GM12864 (cell line): ENCODE results near the gene MAD1L1.

Experiments
- DNase-seq: peaks from one replicate; pipeline ENCODE4 v3.0.0-alpha.2; 2011; ENCODE audit warnings: low read depth
- H3K4me3 ChIP-seq: 2 replicates; pipeline ENCODE4 v1.5.1; 2011; ENCODE audit warnings: mild to moderate bottlenecking, low read depth, low read length, control low read depth
- CTCF ChIP-seq: IDR thresholded peaks from 2 replicates; pipeline ENCODE4 v1.5.1; 2011; ENCODE audit warnings: low read depth, mild to moderate bottlenecking, moderate library complexity, low read length, control low read depth, inconsistent platforms; ENCODE audit errors: missing control alignments

Gene MAD1L1

GRCh38 chr7:2217206-2217605, 15.5 kb downstream of the MAD1L1 start:
- TF ChIP-seq CTCF, result no peak

DNA sequence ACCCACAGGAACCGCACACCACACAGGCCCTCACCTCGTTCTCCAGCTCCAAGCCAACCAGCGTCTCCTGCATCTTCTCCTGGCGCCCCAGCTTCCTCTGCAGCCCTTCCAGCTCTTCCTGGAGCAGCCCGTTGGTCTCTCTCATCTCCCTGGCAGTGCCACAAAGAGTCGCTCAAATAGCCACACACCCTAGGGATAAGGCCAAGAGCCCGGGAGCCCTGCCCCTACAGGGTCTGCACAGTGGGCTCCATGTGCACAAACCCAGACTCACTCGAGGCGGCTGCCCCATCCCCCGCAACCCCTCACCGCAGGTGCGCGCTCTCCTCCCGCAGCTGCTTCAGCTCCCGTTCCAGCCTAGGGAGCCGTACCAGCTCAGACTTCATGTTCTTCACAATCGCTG, 16.9 kb downstream of the MAD1L1 start:
- no peak for DNase-seq
- no peak for TF ChIP-seq CTCF
- no peak overlapping the region for H3K4me3 ChIP-seq

More at GRCh38 chr7:2217206-2217605, 15.5 kb downstream of the MAD1L1 start:
- DNase-seq, result no peak
- H3K4me3 ChIP-seq, result no peak overlapping the region

DNA sequence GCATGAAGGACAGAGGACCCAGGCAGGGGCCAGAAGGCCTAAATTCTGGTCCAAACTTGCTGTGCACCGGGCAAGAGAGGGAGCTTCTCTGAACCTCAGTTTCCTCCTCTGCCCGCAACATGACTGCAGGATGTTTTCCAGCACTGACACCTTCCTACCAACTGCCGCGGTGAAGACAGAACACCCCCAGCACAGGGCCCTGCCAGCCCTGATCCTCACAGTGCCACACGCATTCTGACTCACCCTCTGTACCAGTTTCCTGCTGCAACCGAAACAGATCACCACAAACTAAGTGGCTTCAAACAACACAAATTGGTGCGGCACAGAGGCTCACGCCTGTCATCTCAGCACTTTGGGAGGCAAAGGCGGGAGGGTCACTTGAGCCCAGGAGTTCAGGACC, 18.1 kb downstream of the MAD1L1 start:
- no peak for TF ChIP-seq CTCF
- H3K4me3 ChIP-seq, result no peak overlapping the region
- no peak for DNase-seq

DNA sequence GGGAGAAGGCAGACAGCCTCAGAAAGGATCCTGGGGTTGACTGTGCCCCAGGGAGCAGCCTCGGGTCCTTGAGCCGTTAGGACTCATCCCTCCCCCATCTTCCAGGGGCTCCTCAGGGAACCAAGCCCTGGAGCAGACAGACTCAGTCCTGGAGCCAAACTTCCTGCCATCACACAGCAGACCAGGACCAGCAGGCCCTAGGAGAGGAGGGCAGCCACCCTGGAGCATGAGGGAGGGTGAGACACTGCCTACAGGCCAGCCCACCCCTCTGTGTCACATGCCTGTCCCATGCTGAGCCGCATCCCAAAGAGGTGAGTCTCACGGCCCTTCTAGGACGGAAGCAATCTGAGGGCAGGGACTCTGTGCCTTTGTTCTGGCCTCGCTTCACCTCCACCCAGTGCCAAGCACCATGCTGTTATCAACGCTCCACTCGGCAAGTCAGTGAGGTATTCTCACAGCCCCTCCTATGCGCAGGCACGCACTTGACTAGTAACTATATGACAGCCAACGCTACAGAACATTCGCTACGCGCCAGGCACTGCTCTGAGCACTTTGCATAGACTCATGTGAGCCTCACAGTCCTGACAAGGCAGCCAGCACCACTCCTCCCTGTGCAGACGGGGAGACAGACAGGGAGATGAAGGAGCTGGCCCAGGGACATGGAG, 19.1 kb downstream of the MAD1L1 start:
- no peak for TF ChIP-seq CTCF
- DNase-seq, result no peak
- no peak overlapping the region for H3K4me3 ChIP-seq

GRCh38 chr7:2212906-2213305, 19.8 kb downstream of the MAD1L1 start:
- no peak for DNase-seq
- H3K4me3 ChIP-seq, result no peak overlapping the region
- TF ChIP-seq CTCF, result no peak

DNA sequence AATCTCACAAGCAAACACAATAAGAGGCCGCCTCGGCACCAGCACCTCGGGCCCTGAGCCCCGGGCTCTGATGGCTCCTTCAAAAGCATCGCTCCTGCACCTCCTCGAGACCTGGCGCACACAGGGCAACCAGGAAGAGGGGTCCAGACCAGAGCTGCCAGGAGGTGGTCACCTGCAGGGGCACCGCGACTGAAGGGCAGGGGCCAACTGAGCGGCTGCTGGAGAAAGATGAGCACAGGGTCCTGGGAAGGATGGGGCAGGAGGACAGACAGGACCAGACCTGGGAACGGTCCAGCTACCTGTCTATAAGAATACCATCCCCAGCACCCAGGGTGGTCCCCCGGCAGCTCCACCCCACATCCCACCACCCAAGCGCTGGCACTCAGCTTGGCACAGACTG, 20.8 kb downstream of the MAD1L1 start:
- TF ChIP-seq CTCF, result no peak
- no peak overlapping the region for H3K4me3 ChIP-seq
- DNase-seq, result no peak

DNA sequence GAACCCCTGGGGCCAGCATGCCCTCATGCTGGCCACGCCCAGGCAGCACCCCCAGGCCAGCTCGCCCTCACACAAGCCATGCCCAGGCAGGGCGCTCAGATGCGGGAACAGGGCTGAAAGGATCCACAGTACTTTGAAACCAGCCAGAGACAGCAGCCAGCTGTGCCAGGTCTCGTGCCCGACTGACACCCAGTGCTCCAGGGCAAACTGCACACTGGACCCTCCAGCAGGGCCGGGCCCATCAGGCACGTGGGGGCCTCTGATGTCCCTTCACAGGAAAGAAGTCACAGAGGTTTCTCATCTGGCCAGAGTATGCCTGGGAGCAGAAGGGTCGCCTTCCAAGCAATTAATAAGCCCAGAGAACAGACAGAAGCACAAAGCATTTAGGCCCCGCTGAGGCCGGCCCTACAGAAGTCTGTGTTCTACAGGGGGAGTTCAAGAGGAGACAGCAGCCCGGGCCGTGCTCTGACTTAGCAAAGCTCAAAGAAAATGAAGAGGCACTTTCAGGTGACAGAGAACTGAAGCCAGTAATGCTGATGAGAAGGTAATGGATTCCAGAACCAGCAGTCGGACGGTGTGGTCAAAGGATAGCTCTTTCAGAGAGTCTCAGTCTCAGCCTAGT, 21.4 kb downstream of the MAD1L1 start:
- H3K4me3 ChIP-seq, result no peak overlapping the region
- DNase-seq, result no peak
- no peak for TF ChIP-seq CTCF
